GM23338 (cell line): ENCODE measurements around the gene AGAP1. TPM values are rescaled to one million over a fixed set of nuclear protein-coding genes. Genes with fewer than 3 reads are reported as not detected.

ENCODE experiments used
- ATAC-seq: fragments of 200-7000 bp; cut with Tn5 transposase; 3 replicates; pipeline ENCODE4 v1.9.1; 2020
- DNase-seq: peaks from one replicate; pipeline ENCODE4 v3.0.0-alpha.2; 2015; ENCODE audit warnings: low spot score
- H2AFZ ChIP-seq: fragments of 200-600 bp; sonication (generic); 2 replicates; pipeline ENCODE4 v1.8.0; 2016; ENCODE audit warnings: antibody characterized with exemption, mild to moderate bottlenecking, moderate library complexity
- H3F3A ChIP-seq: fragments of 200-600 bp; sonication (generic); replicated peaks from 2 replicates; pipeline ENCODE4 v1.8.0; 2017; ENCODE audit warnings: antibody characterized with exemption, mixed run types, low read depth
- H3K27ac ChIP-seq: fragments of 200-600 bp; sonication (generic); 2 replicates; pipeline ENCODE4 v1.6.1; 2016; ENCODE audit warnings: low read depth
- H3K27me3 ChIP-seq: fragments of 200-600 bp; sonication (generic); 2 replicates; pipeline ENCODE4 v1.8.0; 2016; ENCODE audit warnings: mild to moderate bottlenecking, mixed run types, moderate library complexity; ENCODE audit not compliant: insufficient read depth
- H3K36me3 ChIP-seq: fragments of 200-600 bp; sonication (generic); 2 replicates; pipeline ENCODE4 v1.8.0; 2016; ENCODE audit warnings: mild to moderate bottlenecking; ENCODE audit not compliant: insufficient read depth
- H3K4me1 ChIP-seq: fragments of 200-600 bp; sonication (generic); 2 replicates; pipeline ENCODE4 v1.8.0; 2016; ENCODE audit warnings: mild to moderate bottlenecking, moderate library complexity; ENCODE audit not compliant: insufficient read depth
- H3K4me2 ChIP-seq: fragments of 200-600 bp; sonication (generic); 2 replicates; pipeline ENCODE4 v1.7.1; 2017; ENCODE audit warnings: mixed run types
- H3K4me3 ChIP-seq: fragments of 200-600 bp; sonication (generic); 2 replicates; pipeline ENCODE4 v1.6.1; 2016; ENCODE audit warnings: mixed run types
- H3K79me2 ChIP-seq: fragments of 200-600 bp; sonication (generic); replicated peaks from 2 replicates; pipeline ENCODE4 v1.8.0; 2017; ENCODE audit warnings: mild to moderate bottlenecking; ENCODE audit not compliant: insufficient read depth
- H3K9me2 ChIP-seq: fragments of 200-600 bp; sonication (generic); 2 replicates; pipeline ENCODE4 v1.8.0; 2017; ENCODE audit not compliant: insufficient read depth
- H4K20me1 ChIP-seq: fragments of 200-600 bp; sonication (generic); replicated peaks from 2 replicates; pipeline ENCODE4 v1.8.0; 2017; ENCODE audit warnings: mild to moderate bottlenecking; ENCODE audit not compliant: insufficient read depth
- H3K27ac Mint-ChIP-seq: 2 replicates; pipeline ENCODE4 v1.8.0; 2020; ENCODE audit warnings: inconsistent platforms, mild to moderate bottlenecking, moderate library complexity, mixed read lengths
- H3K27me3 Mint-ChIP-seq: 3 replicates; pipeline ENCODE4 v1.8.0; 2022; ENCODE audit warnings: low read depth, mild to moderate bottlenecking, moderate library complexity, mixed read lengths, inconsistent platforms; ENCODE audit not compliant: insufficient read depth, poor library complexity
- H3K36me3 Mint-ChIP-seq: 3 replicates; pipeline ENCODE4 v1.8.0; 2021; ENCODE audit warnings: low read depth, mild to moderate bottlenecking, inconsistent platforms, moderate library complexity, mixed read lengths
- H3K4me1 Mint-ChIP-seq: 3 replicates; pipeline ENCODE4 v1.8.0; 2020; ENCODE audit warnings: mild to moderate bottlenecking, inconsistent platforms, mixed read lengths
- H3K4me3 Mint-ChIP-seq: 3 replicates; pipeline ENCODE4 v1.8.0; 2021; ENCODE audit warnings: moderate library complexity, mild to moderate bottlenecking, inconsistent platforms, mixed read lengths
- H3K9me3 Mint-ChIP-seq: 3 replicates; pipeline ENCODE4 v1.8.0; 2020; ENCODE audit warnings: moderate library complexity, mild to moderate bottlenecking, inconsistent platforms, mixed read lengths
- EZH2 ChIP-seq: fragments of 200-600 bp; sonication (generic); IDR thresholded peaks from one replicate; pipeline ENCODE4 v1.8.0; 2017; ENCODE audit warnings: antibody characterized with exemption, mild to moderate bottlenecking, low read depth; ENCODE audit not compliant: unreplicated experiment
- EZH2phosphoT487 ChIP-seq: fragments of 200-600 bp; sonication (generic); IDR thresholded peaks from one replicate; pipeline ENCODE4 v1.8.1; 2018; ENCODE audit warnings: antibody characterized with exemption; ENCODE audit not compliant: unreplicated experiment
- JUNB ChIP-seq: IDR thresholded peaks from one replicate; pipeline ENCODE4 v1.6.1; 2016; ENCODE audit warnings: antibody characterized with exemption; ENCODE audit not compliant: unreplicated experiment
- NANOG ChIP-seq: IDR thresholded peaks from 2 replicates; pipeline ENCODE4 v1.6.1; 2016; ENCODE audit warnings: antibody characterized with exemption, borderline replicate concordance
- STAT1 ChIP-seq: IDR thresholded peaks from one replicate; pipeline ENCODE4 v1.6.1; 2016; ENCODE audit warnings: antibody characterized with exemption; ENCODE audit not compliant: unreplicated experiment
- ZNF114 ChIP-seq: fragments of 250-450 bp; sonication (Bioruptor Pico); IDR thresholded peaks from 2 replicates; pipeline ENCODE4 v1.5.0; 2020; ENCODE audit warnings: mild to moderate bottlenecking, moderate library complexity
- ZNF331 ChIP-seq: fragments of 250-450 bp; sonication (Bioruptor Pico); IDR thresholded peaks from 2 replicates; pipeline ENCODE4 v1.5.0; 2020; ENCODE audit warnings: low read depth, mild to moderate bottlenecking, moderate library complexity
- polyA plus RNA-seq: library from polyadenylated mRNA; unstranded; fragments of >200 nt; fragmentation: Nextera tagmentation; extraction: Ambion mirVana; gene quantifications from 2 replicates; pipeline ENCODE4 v1.2.1, GENCODE V29; 2016
- total RNA-seq: library from RNA; depleted of rRNA; stranded (reverse); fragments of >200 nt; shearing (Covaris generic); gene quantifications from 2 replicates; pipeline ENCODE4 v1.2.3, GENCODE V29; 2014
- TF ChIP-seq, protein P1 (sequence below): fragments of 250-450 bp; sonication (Bioruptor Pico); IDR thresholded peaks from 2 replicates; pipeline ENCODE4 v1.5.0; 2020; ENCODE audit warnings: mild to moderate bottlenecking, moderate library complexity
- TF ChIP-seq, protein P2 (sequence below): IDR thresholded peaks from 2 replicates; pipeline ENCODE4 v1.6.1; 2016; ENCODE audit warnings: antibody characterized with exemption
- TF ChIP-seq, protein P3 (sequence below): IDR thresholded peaks from one replicate; pipeline ENCODE4 v1.6.1; 2018; ENCODE audit warnings: antibody characterized with exemption; ENCODE audit not compliant: unreplicated experiment
- TF ChIP-seq, protein P4 (sequence below), 2 experiments: fragments of 200-600 bp in 1 of 2; sonication (generic) in 1 of 2; conservative IDR thresholded peaks; 2 replicates each; pipeline versions ENCODE4 v1.5.1 to v1.6.1; 2016 to 2017; ENCODE audit warnings: antibody characterized with exemption in 2 of 2, low read depth in 2 of 2, mild to moderate bottlenecking in 2 of 2, moderate library complexity in 1 of 2

Gene AGAP1
- total and polyA plus RNA-seq, 2 experiments from 2014 or later, result 13.3 to 27.9 TPM

DNA sequence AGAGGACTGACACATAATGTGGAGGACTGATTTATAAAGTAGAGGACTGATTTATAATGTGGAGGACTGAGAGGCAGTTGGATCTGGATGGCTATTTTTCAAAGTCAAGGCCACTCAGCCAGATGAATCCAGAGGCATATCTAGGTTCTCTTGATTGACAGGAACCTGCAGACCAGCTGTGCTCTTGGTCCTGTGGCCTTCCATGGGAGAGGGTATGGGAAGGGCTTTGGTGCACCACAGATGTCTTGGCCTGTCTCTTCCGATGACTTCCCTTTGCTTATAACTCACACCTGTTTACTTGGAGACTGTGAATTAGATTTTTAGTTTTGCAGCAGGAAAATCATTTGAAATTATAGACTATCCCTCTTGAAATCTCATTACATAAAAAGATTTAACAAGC is 32.3 kb downstream of the AGAP1 start:
- peaks cover 20% of the 10 kb centered on the region for H3K4me1 ChIP-seq

More for the DNA sequence above, 32.3 kb downstream of the AGAP1 start:
- no peaks in the 10 kb centered on the region for H3F3A ChIP-seq
- Mint-ChIP-seq H3K9me3 (peaks cover 12% of the 10 kb centered on the region; the same call in 2 of the 3 replicates), H3K36me3 (peaks cover 14% of the 10 kb centered on the region), H3K4me1 (peaks cover 47% of the 10 kb centered on the region), H3K27ac (no peak overlapping the region), H3K27me3 (no peaks in the 10 kb centered on the region), H3K4me3 (no peak overlapping the region)
- no peaks in the 10 kb centered on the region; the same call in 1 of the 2 replicates for H3K36me3 ChIP-seq
- no peaks in the 10 kb centered on the region for H3K27me3 ChIP-seq
- ATAC-seq (no peak), DNase-seq (no peak)
- no peak overlapping the region for H3K27ac ChIP-seq
- no peak overlapping the region for H3K4me3 ChIP-seq
- TF ChIP-seq, protein P1, sequence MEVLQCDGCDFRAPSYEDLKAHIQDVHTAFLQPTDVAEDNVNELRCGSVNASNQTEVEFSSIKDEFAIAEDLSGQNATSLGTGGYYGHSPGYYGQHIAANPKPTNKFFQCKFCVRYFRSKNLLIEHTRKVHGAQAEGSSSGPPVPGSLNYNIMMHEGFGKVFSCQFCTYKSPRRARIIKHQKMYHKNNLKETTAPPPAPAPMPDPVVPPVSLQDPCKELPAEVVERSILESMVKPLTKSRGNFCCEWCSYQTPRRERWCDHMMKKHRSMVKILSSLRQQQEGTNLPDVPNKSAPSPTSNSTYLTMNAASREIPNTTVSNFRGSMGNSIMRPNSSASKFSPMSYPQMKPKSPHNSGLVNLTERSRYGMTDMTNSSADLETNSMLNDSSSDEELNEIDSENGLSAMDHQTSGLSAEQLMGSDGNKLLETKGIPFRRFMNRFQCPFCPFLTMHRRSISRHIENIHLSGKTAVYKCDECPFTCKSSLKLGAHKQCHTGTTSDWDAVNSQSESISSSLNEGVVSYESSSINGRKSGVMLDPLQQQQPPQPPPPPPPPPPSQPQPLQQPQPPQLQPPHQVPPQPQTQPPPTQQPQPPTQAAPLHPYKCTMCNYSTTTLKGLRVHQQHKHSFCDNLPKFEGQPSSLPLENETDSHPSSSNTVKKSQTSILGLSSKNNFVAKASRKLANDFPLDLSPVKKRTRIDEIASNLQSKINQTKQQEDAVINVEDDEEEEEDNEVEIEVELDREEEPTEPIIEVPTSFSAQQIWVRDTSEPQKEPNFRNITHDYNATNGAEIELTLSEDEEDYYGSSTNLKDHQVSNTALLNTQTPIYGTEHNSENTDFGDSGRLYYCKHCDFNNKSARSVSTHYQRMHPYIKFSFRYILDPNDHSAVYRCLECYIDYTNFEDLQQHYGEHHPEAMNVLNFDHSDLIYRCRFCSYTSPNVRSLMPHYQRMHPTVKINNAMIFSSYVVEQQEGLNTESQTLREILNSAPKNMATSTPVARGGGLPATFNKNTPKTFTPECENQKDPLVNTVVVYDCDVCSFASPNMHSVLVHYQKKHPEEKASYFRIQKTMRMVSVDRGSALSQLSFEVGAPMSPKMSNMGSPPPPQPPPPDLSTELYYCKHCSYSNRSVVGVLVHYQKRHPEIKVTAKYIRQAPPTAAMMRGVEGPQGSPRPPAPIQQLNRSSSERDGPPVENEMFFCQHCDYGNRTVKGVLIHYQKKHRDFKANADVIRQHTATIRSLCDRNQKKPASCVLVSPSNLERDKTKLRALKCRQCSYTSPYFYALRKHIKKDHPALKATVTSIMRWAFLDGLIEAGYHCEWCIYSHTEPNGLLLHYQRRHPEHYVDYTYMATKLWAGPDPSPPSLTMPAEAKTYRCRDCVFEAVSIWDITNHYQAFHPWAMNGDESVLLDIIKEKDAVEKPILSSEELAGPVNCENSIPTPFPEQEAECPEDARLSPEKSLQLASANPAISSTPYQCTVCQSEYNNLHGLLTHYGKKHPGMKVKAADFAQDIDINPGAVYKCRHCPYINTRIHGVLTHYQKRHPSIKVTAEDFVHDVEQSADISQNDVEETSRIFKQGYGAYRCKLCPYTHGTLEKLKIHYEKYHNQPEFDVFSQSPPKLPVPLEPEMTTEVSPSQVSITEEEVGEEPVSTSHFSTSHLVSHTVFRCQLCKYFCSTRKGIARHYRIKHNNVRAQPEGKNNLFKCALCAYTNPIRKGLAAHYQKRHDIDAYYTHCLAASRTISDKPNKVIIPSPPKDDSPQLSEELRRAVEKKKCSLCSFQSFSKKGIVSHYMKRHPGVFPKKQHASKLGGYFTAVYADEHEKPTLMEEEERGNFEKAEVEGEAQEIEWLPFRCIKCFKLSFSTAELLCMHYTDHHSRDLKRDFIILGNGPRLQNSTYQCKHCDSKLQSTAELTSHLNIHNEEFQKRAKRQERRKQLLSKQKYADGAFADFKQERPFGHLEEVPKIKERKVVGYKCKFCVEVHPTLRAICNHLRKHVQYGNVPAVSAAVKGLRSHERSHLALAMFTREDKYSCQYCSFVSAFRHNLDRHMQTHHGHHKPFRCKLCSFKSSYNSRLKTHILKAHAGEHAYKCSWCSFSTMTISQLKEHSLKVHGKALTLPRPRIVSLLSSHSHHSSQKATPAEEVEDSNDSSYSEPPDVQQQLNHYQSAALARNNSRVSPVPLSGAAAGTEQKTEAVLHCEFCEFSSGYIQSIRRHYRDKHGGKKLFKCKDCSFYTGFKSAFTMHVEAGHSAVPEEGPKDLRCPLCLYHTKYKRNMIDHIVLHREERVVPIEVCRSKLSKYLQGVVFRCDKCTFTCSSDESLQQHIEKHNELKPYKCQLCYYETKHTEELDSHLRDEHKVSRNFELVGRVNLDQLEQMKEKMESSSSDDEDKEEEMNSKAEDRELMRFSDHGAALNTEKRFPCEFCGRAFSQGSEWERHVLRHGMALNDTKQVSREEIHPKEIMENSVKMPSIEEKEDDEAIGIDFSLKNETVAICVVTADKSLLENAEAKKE (CRISPR knock-in tag), result no peak
- TF ChIP-seq EZH2phosphoT487, result no peak
- no peak for TF ChIP-seq ZNF331
- TF ChIP-seq, protein P2, sequence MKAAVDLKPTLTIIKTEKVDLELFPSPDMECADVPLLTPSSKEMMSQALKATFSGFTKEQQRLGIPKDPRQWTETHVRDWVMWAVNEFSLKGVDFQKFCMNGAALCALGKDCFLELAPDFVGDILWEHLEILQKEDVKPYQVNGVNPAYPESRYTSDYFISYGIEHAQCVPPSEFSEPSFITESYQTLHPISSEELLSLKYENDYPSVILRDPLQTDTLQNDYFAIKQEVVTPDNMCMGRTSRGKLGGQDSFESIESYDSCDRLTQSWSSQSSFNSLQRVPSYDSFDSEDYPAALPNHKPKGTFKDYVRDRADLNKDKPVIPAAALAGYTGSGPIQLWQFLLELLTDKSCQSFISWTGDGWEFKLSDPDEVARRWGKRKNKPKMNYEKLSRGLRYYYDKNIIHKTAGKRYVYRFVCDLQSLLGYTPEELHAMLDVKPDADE, result no peak
- TF ChIP-seq, protein P3, sequence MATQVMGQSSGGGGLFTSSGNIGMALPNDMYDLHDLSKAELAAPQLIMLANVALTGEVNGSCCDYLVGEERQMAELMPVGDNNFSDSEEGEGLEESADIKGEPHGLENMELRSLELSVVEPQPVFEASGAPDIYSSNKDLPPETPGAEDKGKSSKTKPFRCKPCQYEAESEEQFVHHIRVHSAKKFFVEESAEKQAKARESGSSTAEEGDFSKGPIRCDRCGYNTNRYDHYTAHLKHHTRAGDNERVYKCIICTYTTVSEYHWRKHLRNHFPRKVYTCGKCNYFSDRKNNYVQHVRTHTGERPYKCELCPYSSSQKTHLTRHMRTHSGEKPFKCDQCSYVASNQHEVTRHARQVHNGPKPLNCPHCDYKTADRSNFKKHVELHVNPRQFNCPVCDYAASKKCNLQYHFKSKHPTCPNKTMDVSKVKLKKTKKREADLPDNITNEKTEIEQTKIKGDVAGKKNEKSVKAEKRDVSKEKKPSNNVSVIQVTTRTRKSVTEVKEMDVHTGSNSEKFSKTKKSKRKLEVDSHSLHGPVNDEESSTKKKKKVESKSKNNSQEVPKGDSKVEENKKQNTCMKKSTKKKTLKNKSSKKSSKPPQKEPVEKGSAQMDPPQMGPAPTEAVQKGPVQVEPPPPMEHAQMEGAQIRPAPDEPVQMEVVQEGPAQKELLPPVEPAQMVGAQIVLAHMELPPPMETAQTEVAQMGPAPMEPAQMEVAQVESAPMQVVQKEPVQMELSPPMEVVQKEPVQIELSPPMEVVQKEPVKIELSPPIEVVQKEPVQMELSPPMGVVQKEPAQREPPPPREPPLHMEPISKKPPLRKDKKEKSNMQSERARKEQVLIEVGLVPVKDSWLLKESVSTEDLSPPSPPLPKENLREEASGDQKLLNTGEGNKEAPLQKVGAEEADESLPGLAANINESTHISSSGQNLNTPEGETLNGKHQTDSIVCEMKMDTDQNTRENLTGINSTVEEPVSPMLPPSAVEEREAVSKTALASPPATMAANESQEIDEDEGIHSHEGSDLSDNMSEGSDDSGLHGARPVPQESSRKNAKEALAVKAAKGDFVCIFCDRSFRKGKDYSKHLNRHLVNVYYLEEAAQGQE, result no peak
- TF ChIP-seq ZNF114 (CRISPR knock-in tag), result no peak
- TF ChIP-seq, protein P4, sequence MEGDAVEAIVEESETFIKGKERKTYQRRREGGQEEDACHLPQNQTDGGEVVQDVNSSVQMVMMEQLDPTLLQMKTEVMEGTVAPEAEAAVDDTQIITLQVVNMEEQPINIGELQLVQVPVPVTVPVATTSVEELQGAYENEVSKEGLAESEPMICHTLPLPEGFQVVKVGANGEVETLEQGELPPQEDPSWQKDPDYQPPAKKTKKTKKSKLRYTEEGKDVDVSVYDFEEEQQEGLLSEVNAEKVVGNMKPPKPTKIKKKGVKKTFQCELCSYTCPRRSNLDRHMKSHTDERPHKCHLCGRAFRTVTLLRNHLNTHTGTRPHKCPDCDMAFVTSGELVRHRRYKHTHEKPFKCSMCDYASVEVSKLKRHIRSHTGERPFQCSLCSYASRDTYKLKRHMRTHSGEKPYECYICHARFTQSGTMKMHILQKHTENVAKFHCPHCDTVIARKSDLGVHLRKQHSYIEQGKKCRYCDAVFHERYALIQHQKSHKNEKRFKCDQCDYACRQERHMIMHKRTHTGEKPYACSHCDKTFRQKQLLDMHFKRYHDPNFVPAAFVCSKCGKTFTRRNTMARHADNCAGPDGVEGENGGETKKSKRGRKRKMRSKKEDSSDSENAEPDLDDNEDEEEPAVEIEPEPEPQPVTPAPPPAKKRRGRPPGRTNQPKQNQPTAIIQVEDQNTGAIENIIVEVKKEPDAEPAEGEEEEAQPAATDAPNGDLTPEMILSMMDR (conservative IDR thresholded peaks at IDR 0.05; ENCODE audit: low read depth in 2 of 2), result no peak
- TF ChIP-seq EZH2, result no peak
- no peak for TF ChIP-seq NANOG
- no peak for TF ChIP-seq JUNB
- TF ChIP-seq STAT1, result no peak
- no peak overlapping the region for H3K4me2 ChIP-seq
- peaks cover 22% of the 10 kb centered on the region for H4K20me1 ChIP-seq
- H3K79me2 ChIP-seq, result peaks cover 86% of the 10 kb centered on the region
- H3K9me2 ChIP-seq, result no peaks in the 10 kb centered on the region
- no peak overlapping the region for H2AFZ ChIP-seq
